Stimulated activated CD8-positive, alpha-beta memory T cell treated with anti-CD3 and anti-CD28 coated beads, Interleukin-15, amount 100 ng/mL, for 4 hours (primary cell): ENCODE results near the gene PAQR5.
"Not testable (repeated sequence)": the region's sequence is repeated elsewhere in the genome, so short reads cannot be mapped to it uniquely, and the experiment has no call there.

Experiments
- DNase-seq, 2 donors: peaks; one replicate each; pipeline ENCODE4 v3.0.0-alpha.2; 2020; ENCODE audit warnings: low read depth in 2 of 2

PAQR5 gene

DNA sequence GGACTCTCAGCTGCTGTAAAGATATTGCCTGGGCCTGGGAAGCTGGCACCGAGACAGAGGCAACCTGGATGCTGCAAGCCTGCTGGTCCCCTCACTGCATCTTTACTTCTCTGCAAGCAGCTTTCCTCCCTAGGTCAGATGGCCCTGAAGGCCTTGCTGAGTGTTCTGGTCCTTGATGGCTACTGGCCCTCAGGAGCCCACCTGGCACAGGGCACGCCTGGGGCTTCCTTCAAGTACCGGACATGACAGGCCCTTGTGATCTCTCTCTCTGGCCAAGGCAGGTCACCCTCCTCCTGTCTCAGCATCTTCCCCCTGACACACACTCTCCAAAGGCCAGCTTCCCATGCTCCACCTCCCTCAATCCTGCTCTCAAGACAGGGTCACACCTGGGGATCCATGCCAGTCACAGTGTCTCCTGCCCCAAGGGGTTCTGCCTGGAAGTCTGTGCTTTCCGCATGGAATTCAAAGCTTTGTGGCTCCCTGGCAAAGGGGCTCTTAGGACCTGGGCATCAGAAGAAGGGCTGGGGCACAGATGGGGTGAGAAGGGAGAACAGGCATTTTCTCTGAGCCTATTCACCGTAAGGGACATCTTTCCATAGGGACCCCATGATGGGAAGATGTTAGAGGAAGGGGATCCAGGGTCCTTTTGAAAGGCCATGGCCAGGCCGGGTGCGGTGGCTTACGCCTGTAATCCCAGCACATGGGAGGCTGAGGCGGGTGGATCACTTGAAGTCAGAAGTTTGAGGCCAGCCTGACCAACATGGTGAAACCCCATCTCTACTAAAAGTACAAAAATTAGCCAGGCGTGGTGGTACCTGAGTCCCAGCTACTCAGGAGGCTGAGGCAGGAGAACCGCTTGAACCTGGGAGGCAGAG lies 4.7 kb upstream of the PAQR5 start:
- no peak for DNase-seq

DNA sequence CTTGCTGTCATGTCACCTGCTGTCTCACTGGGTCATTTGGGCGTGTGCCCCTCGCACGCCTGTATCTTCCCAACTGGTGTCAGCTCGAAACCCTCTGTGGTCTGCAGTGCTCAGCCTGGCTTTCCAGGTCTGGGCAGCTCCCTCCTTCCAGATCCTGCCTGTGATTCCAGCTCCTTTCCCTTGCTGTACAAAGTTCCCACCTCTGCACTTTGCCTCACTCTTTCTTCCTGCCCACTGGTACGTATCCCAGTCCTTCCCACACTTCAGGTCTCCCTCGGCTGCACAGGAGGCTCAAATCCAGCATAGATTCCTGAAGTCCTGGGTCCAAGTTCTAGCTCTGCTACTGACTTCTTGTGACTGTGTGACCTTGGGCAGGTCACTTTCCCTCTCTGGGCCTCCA lies 2.1 kb upstream of the PAQR5 start:
- DNase-seq: no peak

DNA sequence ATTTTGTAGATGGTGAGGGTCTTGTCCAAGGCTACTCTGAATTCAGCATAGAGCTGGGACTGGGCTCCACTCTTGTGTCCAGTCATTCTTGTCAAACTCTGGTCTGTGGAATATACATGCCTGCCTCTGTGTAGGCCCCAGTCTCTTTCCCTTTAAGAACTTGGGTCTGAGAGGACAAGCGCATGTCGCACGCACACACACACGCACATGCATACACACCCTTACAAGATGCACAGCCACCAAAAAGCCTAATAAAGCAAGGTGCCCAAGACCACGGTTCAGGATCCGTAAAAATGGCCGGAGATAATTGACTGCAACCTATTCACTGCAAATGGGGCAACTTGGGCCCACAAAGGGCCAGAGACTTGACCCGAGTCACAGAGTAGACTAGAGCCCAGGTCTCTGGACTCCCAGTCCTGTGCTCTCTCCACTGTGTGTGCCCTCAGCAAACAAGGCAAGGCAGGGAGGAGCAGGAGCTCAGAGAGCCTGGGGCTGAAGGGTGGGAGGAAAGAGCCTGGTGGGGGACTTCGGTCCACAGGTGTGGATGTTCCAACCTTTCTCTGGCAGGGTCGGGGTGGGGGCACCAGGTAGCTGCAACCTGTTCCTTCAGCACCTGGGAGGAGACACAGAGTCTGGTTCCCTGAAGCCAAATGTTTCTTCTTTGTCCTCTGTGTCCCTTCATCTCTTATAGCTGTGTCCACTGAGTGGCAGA lies 914 bp upstream of the PAQR5 start:
- no peak for DNase-seq

- DNase-seq: no peak
These were observed 387 bp upstream of the PAQR5 start for GRCh38 chr15:69298354-69298696.

- no peak for DNase-seq
These were observed 757 bp downstream of the PAQR5 start for GRCh38 chr15:69299451-69299886.

- DNase-seq: no peak
These were observed 1.4 kb downstream of the PAQR5 start for GRCh38 chr15:69299943-69300588.

DNA sequence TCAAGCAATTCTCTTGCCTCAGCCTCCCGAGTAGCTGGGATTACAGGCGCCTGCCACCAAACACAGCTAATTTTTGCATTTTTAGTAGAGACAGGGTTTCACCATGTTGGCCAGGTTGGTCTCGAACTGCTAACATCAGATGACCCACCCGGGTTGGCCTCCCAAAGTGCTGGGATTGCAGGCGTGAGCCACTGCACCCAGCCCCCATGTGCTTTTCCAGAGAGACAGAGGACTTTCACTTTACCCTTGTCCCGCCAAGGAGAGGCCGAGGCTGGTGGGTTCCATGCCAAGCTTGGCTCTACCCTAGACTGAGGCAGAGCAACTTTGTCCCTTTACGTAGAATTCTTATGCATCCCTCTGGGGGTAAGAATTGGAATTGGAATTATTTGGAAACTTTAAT lies 2.4 kb downstream of the PAQR5 start:
- not testable (repeated sequence) for DNase-seq

GRCh38 chr15:69302087-69302486 lies 3.4 kb downstream of the PAQR5 start:
- DNase-seq: not testable (repeated sequence)

DNA sequence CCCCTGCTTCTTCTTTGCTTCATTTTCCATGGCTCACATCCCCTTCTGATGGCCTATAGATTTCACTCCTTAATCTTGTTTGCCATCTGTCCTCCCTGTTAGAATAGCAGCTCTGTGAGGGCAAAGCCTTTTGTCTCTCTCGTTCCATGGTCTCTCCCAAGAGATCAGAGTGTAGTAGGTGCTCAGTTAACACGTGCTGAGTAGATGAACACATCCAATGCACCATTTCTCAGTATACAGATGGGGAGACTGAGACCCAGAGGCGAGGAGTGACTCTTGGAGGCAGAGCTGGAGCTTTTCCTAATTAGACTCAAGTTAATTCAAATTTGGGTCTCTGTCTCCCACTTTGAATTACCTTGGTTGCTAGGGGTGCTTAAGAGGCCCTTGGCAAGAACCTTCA lies 4.2 kb downstream of the PAQR5 start:
- DNase-seq: no peak

DNA sequence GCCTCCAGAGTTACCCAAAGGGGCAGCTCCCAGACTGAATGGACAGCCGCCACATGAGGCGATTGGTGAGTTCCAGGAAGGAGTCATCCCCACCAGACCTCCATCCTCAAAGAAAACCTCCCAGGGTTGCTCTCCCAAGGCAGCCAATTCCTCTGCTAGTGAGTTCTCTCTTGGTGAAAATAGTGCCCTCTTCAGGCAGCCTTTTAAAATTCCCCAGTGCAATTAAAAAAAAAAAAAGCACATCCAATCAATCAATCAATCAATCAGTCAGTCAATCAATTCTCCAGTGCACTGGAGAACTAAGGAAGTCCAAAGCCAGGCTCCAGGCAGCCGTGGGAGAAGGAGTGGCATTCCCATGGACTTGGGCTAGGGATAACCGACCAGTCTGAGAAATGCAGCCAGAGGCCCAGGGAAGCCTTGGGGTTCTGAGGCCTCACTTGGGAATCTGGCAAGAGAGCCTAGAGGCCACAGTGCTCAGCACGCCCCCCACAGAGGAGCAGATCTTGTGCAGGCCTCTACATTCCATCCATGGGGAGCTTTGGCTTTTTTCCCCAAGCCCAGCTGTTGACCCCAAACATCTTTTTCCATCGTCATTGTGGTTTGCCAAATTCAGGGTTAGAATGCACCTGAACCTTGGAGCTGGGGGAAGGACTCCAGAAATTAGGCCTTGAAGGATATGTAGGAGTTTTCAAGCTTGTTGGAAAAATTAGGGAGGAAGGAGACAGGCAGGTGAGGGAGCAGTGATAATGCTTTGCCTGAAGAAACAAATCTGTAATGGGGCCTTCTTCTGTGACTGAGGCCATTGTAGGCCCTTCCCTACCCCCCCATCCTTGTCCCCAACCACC lies 4.8 kb downstream of the PAQR5 start:
- no peak for DNase-seq

GRCh38 chr15:69304182-69304545 lies 5.5 kb downstream of the PAQR5 start:
- DNase-seq: no peak

DNA sequence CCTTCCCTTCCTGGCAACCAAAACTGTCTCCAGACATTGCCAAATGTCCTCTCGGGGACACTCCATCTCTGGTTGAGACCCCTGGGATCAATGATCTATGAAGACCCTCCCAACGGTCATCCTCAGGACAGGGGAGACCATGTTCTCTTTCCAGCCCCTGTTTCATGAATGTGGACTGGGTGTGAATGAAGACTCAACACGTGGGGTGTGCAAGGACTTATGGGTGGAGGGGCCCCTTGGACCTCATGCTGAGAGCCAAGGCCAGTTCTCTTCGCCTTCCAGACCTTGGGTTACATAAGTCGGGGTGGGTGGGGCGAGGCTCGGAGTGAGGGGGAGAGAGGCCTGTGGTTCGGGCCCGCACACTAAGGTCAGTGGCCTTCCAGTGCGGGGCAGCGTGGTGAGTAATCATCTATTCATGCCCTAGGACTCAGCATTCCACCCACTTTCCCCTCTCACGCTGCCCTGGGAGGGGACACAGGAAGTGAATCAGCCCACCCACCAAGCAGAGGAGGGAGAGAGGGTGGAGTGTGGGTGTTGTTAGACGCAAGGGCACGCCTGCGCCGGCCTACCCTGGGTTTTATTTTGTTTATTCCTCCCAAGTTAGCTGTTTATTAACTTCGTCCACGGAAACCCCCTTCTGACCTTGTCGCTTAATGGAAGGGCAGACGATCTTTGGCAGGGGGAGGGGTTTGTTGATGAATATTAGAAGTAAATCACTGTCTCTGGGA lies 6.7 kb downstream of the PAQR5 start:
- DNase-seq: no peak

GRCh38 chr15:69305933-69306568 lies 7.3 kb downstream of the PAQR5 start:
- DNase-seq: no peak

GRCh38 chr15:69307939-69308338 lies 9.2 kb downstream of the PAQR5 start:
- no peak for DNase-seq

GRCh38 chr15:69308949-69309348 lies 10.2 kb downstream of the PAQR5 start:
- DNase-seq: no peak

- no peak for DNase-seq
These were observed 12.6 kb downstream of the PAQR5 start for GRCh38 chr15:69311319-69311721.

- no peak for DNase-seq
These were observed 14.8 kb downstream of the PAQR5 start for GRCh38 chr15:69313432-69314000.

DNA sequence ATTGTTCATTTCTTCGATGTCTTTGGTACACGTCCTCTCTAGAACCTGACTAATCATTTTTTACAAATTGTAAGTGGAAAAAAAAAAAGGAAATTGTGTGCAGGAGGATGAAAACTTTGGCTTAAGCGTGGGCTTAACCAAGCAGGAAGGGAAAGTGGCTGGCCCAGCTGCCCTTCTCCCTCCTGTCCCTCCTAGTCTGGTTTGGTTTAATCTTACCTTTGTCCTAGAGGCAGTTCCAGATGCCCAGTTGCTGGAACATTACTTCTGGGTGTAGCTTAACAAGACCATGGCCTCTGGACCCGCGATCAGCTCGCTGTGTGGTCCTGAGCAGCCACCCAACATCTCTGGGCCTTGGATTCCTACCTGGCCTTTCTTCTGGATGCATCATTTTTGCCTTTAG lies 15.4 kb downstream of the PAQR5 start:
- DNase-seq: no peak

DNA sequence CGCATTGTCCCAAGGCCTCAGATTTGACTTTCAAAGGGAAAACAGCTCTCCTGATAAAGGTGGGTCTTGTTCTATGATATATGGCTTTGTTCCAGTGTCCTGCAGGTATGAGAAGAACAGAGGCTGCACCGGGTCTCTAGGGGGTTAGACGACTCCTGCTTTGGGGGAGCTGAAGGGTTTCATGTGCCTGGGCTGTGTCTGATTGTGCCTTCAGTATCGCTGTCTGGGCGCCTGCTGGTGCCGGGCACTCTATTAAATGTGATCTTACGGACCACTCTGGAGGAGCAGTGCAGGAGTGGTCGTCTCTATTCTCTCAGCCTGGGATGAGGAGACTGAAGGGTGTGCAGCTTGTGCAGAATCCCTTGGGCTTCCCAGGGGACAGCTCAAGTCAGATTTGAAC lies 16.0 kb downstream of the PAQR5 start:
- no peak for DNase-seq

GRCh38 chr15:69315402-69316110 lies 16.8 kb downstream of the PAQR5 start:
- no peak for DNase-seq
